Lower leg skin (tissue), 4 donors: Measurements from ENCODE around the gene SLC25A23. TPM values are rescaled to one million over a fixed set of nuclear protein-coding genes. Genes with fewer than 3 reads are reported as not detected.
"Not testable (repeated sequence)": the region's sequence is repeated elsewhere in the genome, so short reads cannot be mapped to it uniquely, and the experiment has no call there.

ENCODE experiments used
- DNase-seq, 2 donors: peaks; one replicate each; pipeline ENCODE4 v3.0.0-alpha.2; 2019; ENCODE audit warnings: low spot score in 2 of 2
- H3K4me3 ChIP-seq: fragments of 200-600 bp; sonication (generic); 2 replicates; pipeline ENCODE4 v1.5.1; 2017; ENCODE audit warnings: mild to moderate bottlenecking, low read depth; ENCODE audit not compliant: poor library complexity, severe bottlenecking
- CTCF ChIP-seq, 3 donors: fragments of 450-650 bp; IDR thresholded peaks; one replicate each; pipeline ENCODE4 v1.5.1; 2016; ENCODE audit warnings: antibody characterized with exemption in 3 of 3, mild to moderate bottlenecking in 3 of 3, moderate library complexity in 2 of 3
- POLR2A ChIP-seq, 2 donors: fragments of 450-650 bp; IDR thresholded peaks; one replicate each; pipeline ENCODE4 v1.6.1; 2016 to 2017; ENCODE audit warnings: antibody characterized with exemption in 2 of 2, mild to moderate bottlenecking in 1 of 2, moderate library complexity in 1 of 2
- WGBS, 2 donors: methylation state at CpG; one replicate each; pipeline ENCODE4 v1.1.5; 2018; 5-methylcytosine and 5-hydroxymethylcytosine counted together
- intact Hi-C: fragments of 100-400 bp; cut with DNase I; formaldehyde crosslinking; loops from one replicate; pipeline ENCODE4 v1.15.0; 2023; ENCODE audit warnings: low total_unique reads
- total RNA-seq, 4 donors: library from RNA; depleted of rRNA; stranded (reverse); fragments of >200 nt; gene quantifications; one replicate each; pipeline ENCODE4 v1.1.0, GENCODE V29; 2016

SLC25A23 gene
- 100 to 1,000 TPM in 1 of 4 donors, 10 to 100 TPM in 3; 60.9 to 102 (median 76.0) TPM for total RNA-seq

DNA sequence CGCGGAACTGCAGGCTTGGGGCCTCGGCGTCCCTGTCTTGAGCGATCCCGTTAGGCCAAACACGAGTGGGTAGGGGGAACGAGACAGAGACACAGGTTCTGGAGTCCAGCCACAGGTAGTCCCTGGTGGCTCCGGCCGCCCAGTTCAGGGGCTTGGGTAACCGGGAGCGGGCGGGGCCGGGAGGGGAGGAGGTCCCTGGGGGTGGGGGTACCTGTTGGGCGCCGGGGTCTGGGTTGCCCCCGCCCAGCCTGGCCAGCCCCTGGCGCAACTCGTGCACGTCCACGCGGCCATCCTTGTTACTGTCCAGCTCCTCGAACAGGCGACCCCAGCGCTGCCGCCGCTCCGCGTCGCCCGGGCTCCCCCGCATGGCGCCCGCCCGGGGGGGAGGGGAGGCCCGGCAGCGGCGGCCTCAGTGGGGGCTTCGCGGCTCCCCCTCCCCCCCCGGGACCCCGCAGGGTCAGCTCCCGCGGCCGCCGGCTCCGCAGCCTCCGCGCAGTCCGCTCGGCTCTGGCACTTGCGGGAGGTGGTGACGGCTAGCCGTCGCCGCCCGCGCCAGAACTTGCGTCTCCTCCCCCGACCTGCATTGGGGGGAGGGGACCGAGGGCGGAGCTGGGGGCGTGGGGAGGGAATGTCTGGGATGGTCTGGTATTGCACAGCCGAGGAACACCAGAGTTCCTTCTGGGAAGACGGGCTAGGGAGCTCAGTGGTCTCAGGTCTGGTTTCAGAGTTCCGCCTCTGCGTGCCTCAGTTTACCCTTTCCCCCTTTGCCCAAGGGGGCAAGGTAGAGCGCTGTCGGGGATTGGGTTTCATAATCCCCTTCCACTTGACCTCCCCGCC lies at the start of gene SLC25A23:
SLC25A23 (minus strand) TSS at position 531 of the 837 bp plus-strand sequence; CDS start at position 367, 164 bp downstream.
- 0 to 4% methylated on average over 39 to 41 of the region's 70 CpGs for WGBS, 2 donors

DNA sequence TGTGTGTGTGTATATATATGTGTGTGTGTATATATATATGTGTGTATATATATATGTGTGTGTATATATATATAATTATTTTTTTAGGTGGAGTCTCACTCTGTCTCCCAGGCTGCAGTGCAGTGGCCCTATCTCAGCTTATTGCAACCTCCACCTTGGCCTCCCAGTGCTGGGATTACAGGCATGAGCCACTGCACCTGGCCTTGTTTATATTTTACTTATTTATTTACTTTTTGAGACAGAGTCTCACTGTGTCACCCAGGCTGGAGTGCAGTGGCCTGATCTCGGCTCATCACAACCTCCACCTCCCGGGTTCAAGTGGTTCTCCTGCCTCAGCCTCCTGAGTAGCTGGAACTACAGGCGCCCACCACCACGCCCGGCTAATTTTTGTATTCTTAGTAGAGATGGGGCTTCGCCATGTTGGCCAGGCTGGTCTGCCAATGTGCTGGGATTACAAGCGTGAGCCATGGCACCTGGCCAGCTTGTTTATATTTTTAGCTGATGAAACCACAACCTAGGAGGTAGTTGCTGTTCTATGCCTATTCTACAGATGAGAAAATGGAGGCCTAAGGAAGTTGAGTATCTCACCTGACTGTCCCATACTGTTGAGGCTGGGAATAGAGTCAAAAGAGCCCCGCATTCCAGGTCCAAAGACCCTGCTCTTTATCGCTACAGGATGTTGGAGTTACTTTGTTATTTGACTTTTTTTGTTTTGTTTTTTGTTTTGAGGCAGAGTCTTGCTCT lies 48.6 kb upstream of the SLC25A23 start:
- H3K4me3 ChIP-seq, DNase-seq, intact Hi-C loops: not testable (repeated sequence)
- 84 to 86% methylated on average over 9 of the region's 9 CpGs for WGBS, 2 donors

More for the DNA sequence above, at the start of gene SLC25A23:
- DNase-seq, result peak; percentile 42 to 92
- TF ChIP-seq POLR2A (IDR thresholded peaks at IDR 0.05) (no peak), CTCF (IDR thresholded peaks at IDR 0.05) (no peak)
- intact Hi-C loops, result no loop called here
- peak within 1 kb of the TSS; percentile 48 for H3K4me3 ChIP-seq

DNA sequence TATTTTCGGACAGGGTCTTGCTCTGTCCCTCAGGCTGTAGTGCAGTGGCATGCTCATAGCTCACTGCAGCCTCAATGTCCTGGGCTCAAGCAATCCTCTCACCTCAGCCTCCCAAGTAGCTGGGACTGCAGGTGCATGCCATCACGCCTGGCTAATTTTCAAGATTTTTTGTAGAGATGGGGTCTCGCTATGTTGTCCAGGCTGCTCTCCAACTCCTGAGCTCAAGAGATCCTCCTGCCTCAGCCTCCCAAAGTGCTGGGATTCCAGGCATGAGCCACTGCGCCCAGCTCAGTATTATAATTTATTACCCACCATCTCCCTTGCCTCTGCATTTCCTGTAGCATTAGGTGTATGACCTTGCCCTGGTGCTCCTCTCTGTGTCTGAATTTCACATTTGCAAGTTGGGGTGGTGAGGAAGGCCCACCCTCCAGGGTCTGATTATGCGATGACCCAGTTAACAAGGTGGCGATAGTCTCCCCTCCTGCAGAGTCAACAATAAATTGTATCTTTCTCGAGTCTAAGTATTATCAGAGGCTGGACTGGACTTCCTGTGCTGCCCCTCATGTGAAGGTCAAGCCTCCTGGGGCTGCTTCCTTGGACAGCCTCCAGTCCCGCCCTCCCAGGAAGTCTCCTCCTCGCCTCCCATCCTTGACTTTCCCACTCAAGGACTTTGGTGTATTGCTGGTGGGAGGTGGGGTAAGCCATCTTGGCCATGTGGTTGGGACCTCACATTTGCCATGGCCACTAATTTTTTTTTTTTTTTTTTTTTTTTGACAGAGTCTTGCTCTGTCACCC lies 44.0 kb upstream of the SLC25A23 start:
- TF ChIP-seq CTCF (IDR thresholded peaks at IDR 0.05) (no peak), POLR2A (IDR thresholded peaks at IDR 0.05) (no peak)
- no peak overlapping the region for H3K4me3 ChIP-seq
- no peak for DNase-seq
- WGBS, 2 donors, result 78 to 79% methylated on average over 9 of the region's 9 CpGs
- intact Hi-C loops, result no loop called here

- WGBS, 2 donors, result 0 to 1% methylated on average over 20 to 55 of the region's 71 CpGs
- intact Hi-C loops, result no loop called here
- H3K4me3 ChIP-seq, result peak within 1 kb of the TSS; percentile 37
- TF ChIP-seq POLR2A (IDR thresholded peaks at IDR 0.05) (no peak), CTCF (IDR thresholded peaks at IDR 0.05) (no peak)
- no peak for DNase-seq
These were observed 42.4 kb upstream of the SLC25A23 start, which contains the start of gene TUBB4A for GRCh38 chr19:6501740-6502648. TSS of gene TUBB4A (minus strand) at chr19:6502309. CDS start at chr19:6502212, 97 bp downstream.

DNA sequence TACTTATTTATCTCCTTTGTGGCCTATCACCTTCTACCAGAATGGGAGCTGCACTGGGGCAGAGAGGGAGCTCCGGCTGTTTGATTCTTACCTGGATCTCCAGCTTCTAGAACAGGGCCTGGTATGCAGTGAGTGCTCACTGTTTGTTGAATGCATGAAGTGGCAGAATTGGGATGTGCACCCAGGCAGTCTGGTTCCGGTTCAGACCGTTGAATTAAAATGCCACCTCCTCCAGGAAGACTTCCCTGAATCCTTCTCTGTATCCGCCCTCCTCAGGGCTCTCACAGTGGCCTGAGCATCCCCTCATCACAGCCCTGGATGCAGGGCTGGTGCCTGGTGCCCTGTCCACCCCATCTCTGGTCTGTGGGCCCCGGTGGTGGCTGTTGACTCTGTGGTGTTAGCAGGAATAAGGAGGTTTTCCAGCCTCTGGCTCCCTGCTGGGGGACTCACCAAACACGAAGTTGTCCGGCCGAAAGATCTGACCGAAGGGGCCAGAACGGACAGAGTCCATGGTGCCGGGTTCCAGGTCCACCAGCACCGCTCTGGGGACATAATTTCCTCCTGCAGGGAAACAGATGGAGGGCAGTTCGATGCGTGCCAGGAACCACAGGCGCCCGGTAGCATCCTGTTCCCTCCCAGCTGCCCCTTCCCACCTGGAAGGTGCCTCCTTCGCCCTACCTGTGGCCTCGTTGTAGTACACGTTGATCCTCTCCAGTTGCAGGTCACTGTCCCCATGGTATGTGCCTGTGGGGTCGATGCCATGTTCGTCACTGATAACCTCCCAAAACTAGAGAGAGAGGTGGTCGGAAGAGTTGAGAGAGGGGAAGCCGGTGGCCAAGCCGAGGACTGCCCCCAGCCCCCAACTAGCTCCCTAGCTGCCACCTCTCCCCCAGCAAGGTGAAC lies 41.5 kb upstream of the SLC25A23 start:
- 65 to 67% methylated on average over 24 of the region's 24 CpGs for WGBS, 2 donors
- H3K4me3 ChIP-seq, result no peak overlapping the region
- no peak for TF ChIP-seq POLR2A (IDR thresholded peaks at IDR 0.05)
- no peak for TF ChIP-seq CTCF (IDR thresholded peaks at IDR 0.05)
- intact Hi-C loops, result no loop called here
- DNase-seq, result no peak
